ENCODE results near the gene USP9X. TPM values are rescaled to one million over a fixed set of nuclear protein-coding genes. Genes with fewer than 3 reads are reported as not detected.
"Not testable (repeated sequence)": the region's sequence is repeated elsewhere in the genome, so short reads cannot be mapped to it uniquely, and the experiment has no call there.

USP9X gene
- total and polyA plus RNA-seq, 2 experiments from 2014 or later: 23.8 to 114 TPM

DNA sequence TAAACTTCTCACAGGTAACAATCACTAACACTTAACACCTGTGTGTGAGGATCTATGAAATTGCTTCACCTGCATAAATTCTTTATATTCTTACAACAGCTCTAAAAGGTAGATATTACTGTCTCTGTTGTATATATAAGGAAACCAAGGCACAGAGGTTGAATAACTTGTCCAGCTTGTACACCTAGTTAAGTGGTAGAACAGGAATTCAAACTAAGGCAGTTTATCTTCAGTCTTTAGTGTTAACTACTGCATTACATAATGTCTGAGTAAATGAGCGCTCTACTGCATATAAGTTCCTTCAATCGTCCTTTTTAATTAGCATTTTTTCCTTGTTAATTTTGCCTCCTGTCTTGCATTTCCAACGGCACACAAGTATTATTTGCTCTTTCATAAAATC lies 15.0 kb downstream of the USP9X start:
- WGBS (ENCODE audit: low lambda C conversion rate, missing lambda C conversion rate): 90% methylated on average over 3 of the region's 3 CpGs
- Histone ChIP-seq H4K20me1 (ENCODE audit: insufficient read depth, poor library complexity, severe bottlenecking) (peaks cover 98% of the 10 kb centered on the region), H3K27me3 (no peaks in the 10 kb centered on the region), H3K4me3 (no peak overlapping the region), H3K4me2 (peak overlapping the region; percentile 15), H3K9me2 (replicated peaks; ENCODE audit: insufficient read depth) (no peaks in the 10 kb centered on the region), H3K27ac (no peak overlapping the region), H3K79me2 (peaks cover 99% of the 10 kb centered on the region), H3K4me1 (ENCODE audit: insufficient read depth) (peaks cover 4% of the 10 kb centered on the region), H2AFZ (no peak overlapping the region), H3K36me3 (replicated peaks; ENCODE audit: insufficient read depth, low read depth) (no peaks in the 10 kb centered on the region), H3K9me3 (ENCODE audit: low read depth) (no peaks in the 10 kb centered on the region)
- TF ChIP-seq, protein P1, sequence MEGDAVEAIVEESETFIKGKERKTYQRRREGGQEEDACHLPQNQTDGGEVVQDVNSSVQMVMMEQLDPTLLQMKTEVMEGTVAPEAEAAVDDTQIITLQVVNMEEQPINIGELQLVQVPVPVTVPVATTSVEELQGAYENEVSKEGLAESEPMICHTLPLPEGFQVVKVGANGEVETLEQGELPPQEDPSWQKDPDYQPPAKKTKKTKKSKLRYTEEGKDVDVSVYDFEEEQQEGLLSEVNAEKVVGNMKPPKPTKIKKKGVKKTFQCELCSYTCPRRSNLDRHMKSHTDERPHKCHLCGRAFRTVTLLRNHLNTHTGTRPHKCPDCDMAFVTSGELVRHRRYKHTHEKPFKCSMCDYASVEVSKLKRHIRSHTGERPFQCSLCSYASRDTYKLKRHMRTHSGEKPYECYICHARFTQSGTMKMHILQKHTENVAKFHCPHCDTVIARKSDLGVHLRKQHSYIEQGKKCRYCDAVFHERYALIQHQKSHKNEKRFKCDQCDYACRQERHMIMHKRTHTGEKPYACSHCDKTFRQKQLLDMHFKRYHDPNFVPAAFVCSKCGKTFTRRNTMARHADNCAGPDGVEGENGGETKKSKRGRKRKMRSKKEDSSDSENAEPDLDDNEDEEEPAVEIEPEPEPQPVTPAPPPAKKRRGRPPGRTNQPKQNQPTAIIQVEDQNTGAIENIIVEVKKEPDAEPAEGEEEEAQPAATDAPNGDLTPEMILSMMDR (IDR thresholded peaks at IDR 0.05; ENCODE audit: poor library complexity): no peak
- DNase-seq (ENCODE audit: low spot score): no peak

DNA sequence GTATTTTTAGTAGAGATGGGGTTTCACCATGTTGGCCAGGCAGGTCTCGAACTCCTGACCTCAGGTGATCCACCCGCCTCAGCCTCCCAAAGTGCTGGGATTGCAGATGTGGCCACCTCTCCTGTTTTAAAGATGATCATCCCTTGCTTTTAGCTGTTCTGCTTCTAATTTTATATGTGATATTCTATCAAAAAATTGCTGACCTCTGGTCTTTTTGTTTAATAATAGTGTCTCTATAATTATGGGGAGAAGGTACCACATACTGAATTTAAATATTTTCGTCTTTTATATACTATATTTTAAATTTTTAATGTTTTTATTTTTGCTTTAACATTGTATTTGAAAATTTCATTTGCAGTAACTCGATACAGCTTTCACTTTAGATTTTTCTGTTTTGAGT lies 15.6 kb downstream of the USP9X start:
- H4K20me1 ChIP-seq (ENCODE audit: insufficient read depth, poor library complexity, severe bottlenecking): peaks cover 98% of the 10 kb centered on the region
- 93% methylated on average over 4 of the region's 4 CpGs for WGBS (ENCODE audit: low lambda C conversion rate, missing lambda C conversion rate)

DNA sequence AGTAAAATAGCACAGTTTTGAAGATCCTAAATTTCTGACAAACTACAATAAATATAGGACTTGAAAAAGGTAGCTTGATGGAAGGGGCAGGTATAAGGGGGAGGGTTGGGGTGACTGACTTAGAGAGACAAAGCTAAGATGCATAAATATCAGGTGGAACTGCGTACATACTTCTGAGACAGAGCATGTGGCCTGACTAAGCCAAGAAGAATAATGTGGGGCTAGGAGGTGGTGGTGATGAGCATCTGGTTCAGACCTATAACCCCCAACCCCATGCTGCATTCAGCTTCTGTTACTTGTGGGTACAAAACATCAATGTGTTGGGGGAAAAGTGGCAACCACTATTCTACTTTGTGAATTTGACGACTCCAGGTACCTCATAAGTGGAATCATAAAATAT lies 19.8 kb downstream of the USP9X start:
- no peaks in the 10 kb centered on the region for H3K9me2 ChIP-seq (replicated peaks; ENCODE audit: insufficient read depth)
- no peak for TF ChIP-seq EZH2phosphoT487 (IDR thresholded peaks at IDR 0.05; ENCODE audit: low read depth, severe bottlenecking, unreplicated experiment)
- TF ChIP-seq, protein P1 (IDR thresholded peaks at IDR 0.05; ENCODE audit: poor library complexity): no peak
- no peak for TF ChIP-seq EZH2 (IDR thresholded peaks at IDR 0.05; ENCODE audit: borderline replicate concordance)
- 90% methylated on average over 2 of the region's 2 CpGs for WGBS (ENCODE audit: low lambda C conversion rate, missing lambda C conversion rate)

More for the DNA sequence above, 15.6 kb downstream of the USP9X start:
- H3K9me3 ChIP-seq (ENCODE audit: low read depth): no peaks in the 10 kb centered on the region
- no peaks in the 10 kb centered on the region for H3K36me3 ChIP-seq (replicated peaks; ENCODE audit: insufficient read depth, low read depth)
- peaks cover 4% of the 10 kb centered on the region for H3K4me1 ChIP-seq (ENCODE audit: insufficient read depth)
- no peak overlapping the region for H3K27ac ChIP-seq
- no peak for DNase-seq (ENCODE audit: low spot score)
- no peak overlapping the region for H3K4me2 ChIP-seq
- H3K4me3 ChIP-seq: no peak overlapping the region
- H2AFZ ChIP-seq: no peak overlapping the region
- H3K79me2 ChIP-seq: peaks cover 99% of the 10 kb centered on the region
- no peaks in the 10 kb centered on the region for H3K9me2 ChIP-seq (replicated peaks; ENCODE audit: insufficient read depth)
- TF ChIP-seq, protein P1 (IDR thresholded peaks at IDR 0.05; ENCODE audit: poor library complexity): no peak
- TF ChIP-seq EZH2 (IDR thresholded peaks at IDR 0.05; ENCODE audit: borderline replicate concordance) (no peak), EZH2phosphoT487 (IDR thresholded peaks at IDR 0.05; ENCODE audit: low read depth, severe bottlenecking, unreplicated experiment) (no peak)
- H3K27me3 ChIP-seq: no peaks in the 10 kb centered on the region

DNA sequence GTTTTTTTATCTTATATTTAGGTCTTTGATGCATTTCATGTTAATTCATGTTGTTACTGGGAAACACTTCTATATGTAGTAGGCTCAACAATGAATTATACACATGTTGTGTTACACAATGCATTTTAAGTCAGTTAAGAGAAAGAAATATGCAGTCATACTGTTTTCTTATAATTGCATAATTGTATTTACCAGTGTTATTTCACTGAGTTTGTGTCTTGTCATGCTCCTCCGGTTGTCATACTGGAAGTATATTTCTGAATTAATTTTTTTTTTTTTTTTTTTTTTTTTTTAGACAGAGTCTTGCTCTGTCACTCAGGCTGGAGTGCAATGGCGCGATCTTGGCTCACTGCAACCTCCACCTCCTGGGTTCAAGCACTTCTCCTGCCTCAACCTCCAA lies 21.0 kb downstream of the USP9X start:
- peaks cover 98% of the 10 kb centered on the region for H4K20me1 ChIP-seq (ENCODE audit: insufficient read depth, poor library complexity, severe bottlenecking)

More for the DNA sequence above, 19.8 kb downstream of the USP9X start:
- no peak overlapping the region for H3K27ac ChIP-seq
- no peaks in the 10 kb centered on the region for H3K27me3 ChIP-seq
- DNase-seq (ENCODE audit: low spot score): no peak
- no peak overlapping the region for H3K4me2 ChIP-seq
- peaks cover 100% of the 10 kb centered on the region for H3K79me2 ChIP-seq
- no peaks in the 10 kb centered on the region for H3K9me3 ChIP-seq (ENCODE audit: low read depth)
- peaks cover 98% of the 10 kb centered on the region for H4K20me1 ChIP-seq (ENCODE audit: insufficient read depth, poor library complexity, severe bottlenecking)
- no peaks in the 10 kb centered on the region for H3K36me3 ChIP-seq (replicated peaks; ENCODE audit: insufficient read depth, low read depth)
- peaks cover 9% of the 10 kb centered on the region for H3K4me1 ChIP-seq (ENCODE audit: insufficient read depth)
- no peak overlapping the region for H3K4me3 ChIP-seq
- no peak overlapping the region for H2AFZ ChIP-seq

More for the DNA sequence above, 21.0 kb downstream of the USP9X start:
- not testable (repeated sequence) for H3K36me3 ChIP-seq (replicated peaks; ENCODE audit: insufficient read depth, low read depth); H2AFZ ChIP-seq; H3K4me1 ChIP-seq (ENCODE audit: insufficient read depth); H3K4me2 ChIP-seq; H3K27me3 ChIP-seq; DNase-seq (ENCODE audit: low spot score); H3K9me3 ChIP-seq (ENCODE audit: low read depth); H3K9me2 ChIP-seq (replicated peaks; ENCODE audit: insufficient read depth); H3K4me3 ChIP-seq; H3K27ac ChIP-seq
- peaks cover 100% of the 10 kb centered on the region for H3K79me2 ChIP-seq
- 98% methylated on average over 3 of the region's 3 CpGs for WGBS (ENCODE audit: low lambda C conversion rate, missing lambda C conversion rate)
